Trophoblast cell (in vitro differentiated cells and primary cell): ENCODE data around the gene NALCN.

Source experiments
- DNase-seq, 2 donors: peaks; one replicate each; pipeline ENCODE4 v3.0.0-alpha.2; 2016
- H2AFZ ChIP-seq: 2 replicates; pipeline ENCODE4 v1.6.1; 2013; ENCODE audit warnings: low read length, moderate library complexity, mild to moderate bottlenecking; ENCODE audit not compliant: insufficient read depth, poor library complexity
- H2AK5ac ChIP-seq: 2 replicates; pipeline ENCODE4 v1.6.1; 2013; ENCODE audit warnings: mild to moderate bottlenecking, low read length
- H2BK120ac ChIP-seq: 2 replicates; pipeline ENCODE4 v1.6.1; 2013; ENCODE audit warnings: low read length, mild to moderate bottlenecking, moderate library complexity; ENCODE audit not compliant: insufficient read depth, poor library complexity
- H2BK12ac ChIP-seq: 2 replicates; pipeline ENCODE4 v1.6.1; 2013; ENCODE audit warnings: mild to moderate bottlenecking, low read length, moderate library complexity
- H2BK5ac ChIP-seq: 2 replicates; pipeline ENCODE4 v1.6.1; 2013; ENCODE audit warnings: low read length, low read depth, moderate library complexity, mild to moderate bottlenecking; ENCODE audit not compliant: poor library complexity
- H3K14ac ChIP-seq: 2 replicates; pipeline ENCODE4 v1.6.1; 2013; ENCODE audit warnings: mild to moderate bottlenecking, low read length
- H3K18ac ChIP-seq: 2 replicates; pipeline ENCODE4 v1.6.1; 2013; ENCODE audit warnings: mild to moderate bottlenecking, low read length
- H3K23ac ChIP-seq: 2 replicates; pipeline ENCODE4 v1.6.1; 2013; ENCODE audit warnings: low read length
- H3K27ac ChIP-seq: 2 replicates; pipeline ENCODE4 v1.5.1; 2013; ENCODE audit warnings: low read depth, mild to moderate bottlenecking, inconsistent platforms, low read length, moderate library complexity
- H3K27me3 ChIP-seq: 2 replicates; pipeline ENCODE4 v1.6.1; 2013; ENCODE audit warnings: inconsistent platforms, mild to moderate bottlenecking, low read length, moderate library complexity; ENCODE audit not compliant: insufficient read depth
- H3K36me3 ChIP-seq, 2 experiments: 1 replicate in 1 of 2; 2 replicates in 1 of 2; pipeline ENCODE4 v1.6.1; 2013; ENCODE audit warnings: low read length in 2 of 2, mild to moderate bottlenecking in 2 of 2, moderate library complexity in 1 of 2; ENCODE audit not compliant: insufficient read depth in 2 of 2, control insufficient read depth in 1 of 2
- H3K4ac ChIP-seq: 2 replicates; pipeline ENCODE4 v1.6.1; 2013; ENCODE audit warnings: low read depth, mild to moderate bottlenecking, low read length, moderate library complexity
- H3K4me1 ChIP-seq, 2 experiments: 1 replicate in 1 of 2; 2 replicates in 1 of 2; pipeline ENCODE4 v1.6.1; 2013; ENCODE audit warnings: low read length in 2 of 2, mild to moderate bottlenecking in 2 of 2, moderate library complexity in 1 of 2; ENCODE audit not compliant: insufficient read depth in 2 of 2, control insufficient read depth in 1 of 2
- H3K4me2 ChIP-seq: 2 replicates; pipeline ENCODE4 v1.6.1; 2013; ENCODE audit warnings: inconsistent platforms, mild to moderate bottlenecking, low read length, moderate library complexity
- H3K4me3 ChIP-seq: 2 replicates; pipeline ENCODE4 v1.5.1; 2013; ENCODE audit warnings: mild to moderate bottlenecking, low read depth, low read length, inconsistent platforms
- H3K79me1 ChIP-seq: one replicate; pipeline ENCODE4 v1.6.1; 2013; ENCODE audit warnings: low read length
- H3K79me2 ChIP-seq: 2 replicates; pipeline ENCODE4 v1.6.1; 2013; ENCODE audit warnings: low read length, mild to moderate bottlenecking; ENCODE audit not compliant: control insufficient read depth, insufficient read depth, poor library complexity
- H3K9ac ChIP-seq: 2 replicates; pipeline ENCODE4 v1.6.1; 2013; ENCODE audit warnings: mild to moderate bottlenecking, low read length
- H3K9me3 ChIP-seq: 2 replicates; pipeline ENCODE4 v1.6.1; 2013; ENCODE audit warnings: low read depth, mild to moderate bottlenecking, control low read depth, inconsistent platforms, low read length; ENCODE audit not compliant: insufficient read depth
- H4K12ac ChIP-seq: 2 replicates; pipeline ENCODE4 v1.6.1; 2013; ENCODE audit warnings: low read depth, mild to moderate bottlenecking, low read length, moderate library complexity
- H4K8ac ChIP-seq: 2 replicates; pipeline ENCODE4 v1.6.1; 2013; ENCODE audit warnings: low read depth, mild to moderate bottlenecking, low read length, moderate library complexity
- H4K91ac ChIP-seq: one replicate; pipeline ENCODE4 v1.6.1; 2013; ENCODE audit warnings: low read depth, mild to moderate bottlenecking, low read length, moderate library complexity
- WGBS: extraction: QIAGEN DNeasy Blood & Tissue Kit; methylation state at CpG from one replicate; pipeline ENCODE4 v1.1.7; 2013; ENCODE audit warnings: missing lambda C conversion rate; ENCODE audit not compliant: insufficient read length, insufficient coverage; ENCODE audit errors: extremely low coverage; 5-methylcytosine and 5-hydroxymethylcytosine counted together

NALCN gene

GRCh38 chr13:101018720-101019119 is 397.6 kb downstream of the NALCN start:
- Histone ChIP-seq H4K91ac (no peak overlapping the region), H3K27me3 (no peaks in the 10 kb centered on the region), H2BK12ac (no peak overlapping the region), H2BK5ac (no peak overlapping the region), H2AK5ac (no peak overlapping the region), H3K36me3 (no peaks in the 10 kb centered on the region), H3K4me3 (no peak overlapping the region), H3K23ac (no peak overlapping the region), H3K9ac (no peak overlapping the region), H2BK120ac (no peak overlapping the region), H3K4me2 (no peak overlapping the region), H3K79me2 (no peaks in the 10 kb centered on the region), H3K14ac (no peak overlapping the region), H3K18ac (no peak overlapping the region), H3K9me3 (no peaks in the 10 kb centered on the region), H4K8ac (no peak overlapping the region), H2AFZ (no peak overlapping the region), H3K27ac (no peak overlapping the region), H3K4ac (no peak overlapping the region), H3K79me1 (no peaks in the 10 kb centered on the region), H3K4me1 (peaks cover 7 to 8% of the 10 kb centered on the region in 2 experiments), H4K12ac (no peak overlapping the region)
- no CpG with 5 or more reads among the region's 7 CpGs for WGBS
- peak; percentile 81 to 95 for DNase-seq

- no CpG with 5 or more reads among the region's 8 CpGs for WGBS
- DNase-seq: no peak
- H3K4me1 ChIP-seq: peaks cover 7 to 8% of the 10 kb centered on the region in 2 experiments
Observed at GRCh38 chr13:101017123-101017872, 399.0 kb downstream of the NALCN start.

GRCh38 chr13:101016475-101016874 is 399.8 kb downstream of the NALCN start:
- Histone ChIP-seq H3K79me2 (no peaks in the 10 kb centered on the region), H2AK5ac (no peak overlapping the region), H3K4me1 (peaks cover 7 to 8% of the 10 kb centered on the region in 2 experiments), H3K14ac (no peak overlapping the region), H2AFZ (no peak overlapping the region), H2BK5ac (no peak overlapping the region), H3K9ac (no peak overlapping the region), H3K4ac (no peak overlapping the region), H3K9me3 (no peaks in the 10 kb centered on the region), H2BK12ac (no peak overlapping the region), H3K4me2 (no peak overlapping the region), H4K91ac (no peak overlapping the region), H2BK120ac (no peak overlapping the region), H3K23ac (no peak overlapping the region), H4K8ac (no peak overlapping the region), H3K27ac (no peak overlapping the region), H3K18ac (no peak overlapping the region), H3K36me3 (no peaks in the 10 kb centered on the region), H3K4me3 (no peak overlapping the region), H3K79me1 (no peaks in the 10 kb centered on the region), H4K12ac (no peak overlapping the region), H3K27me3 (no peaks in the 10 kb centered on the region)
- DNase-seq: no peak
- no CpG with 5 or more reads among the region's 7 CpGs for WGBS

More at GRCh38 chr13:101017123-101017872, 399.0 kb downstream of the NALCN start:
- Histone ChIP-seq H3K4ac (no peak overlapping the region), H2AK5ac (no peak overlapping the region), H2BK12ac (no peak overlapping the region), H3K23ac (no peak overlapping the region), H3K36me3 (no peaks in the 10 kb centered on the region), H4K8ac (no peak overlapping the region), H4K91ac (no peak overlapping the region), H3K27me3 (no peaks in the 10 kb centered on the region), H3K79me1 (no peaks in the 10 kb centered on the region), H3K14ac (no peak overlapping the region), H3K27ac (no peak overlapping the region), H2BK5ac (no peak overlapping the region), H3K4me2 (no peak overlapping the region), H4K12ac (no peak overlapping the region), H3K79me2 (no peaks in the 10 kb centered on the region), H3K18ac (no peak overlapping the region), H2AFZ (no peak overlapping the region), H3K9ac (no peak overlapping the region), H3K9me3 (no peaks in the 10 kb centered on the region), H2BK120ac (no peak overlapping the region), H3K4me3 (no peak overlapping the region)

- H3K4me2 ChIP-seq: no peak overlapping the region
- no peaks in the 10 kb centered on the region for H3K36me3 ChIP-seq
- no peak overlapping the region for H2BK12ac ChIP-seq
- no CpG with 5 or more reads among the region's 5 CpGs for WGBS
- no peak overlapping the region for H4K91ac ChIP-seq
- H3K9ac ChIP-seq: no peak overlapping the region
- H4K12ac ChIP-seq: no peak overlapping the region
- H3K27ac ChIP-seq: no peak overlapping the region
- no peak overlapping the region for H2AFZ ChIP-seq
- no peaks in the 10 kb centered on the region for H3K79me1 ChIP-seq
- no peak overlapping the region for H3K4ac ChIP-seq
- H3K14ac ChIP-seq: no peak overlapping the region
- peaks cover 2% of the 10 kb centered on the region in 2 experiments for H3K4me1 ChIP-seq
- no peak overlapping the region for H3K23ac ChIP-seq
- H2BK120ac ChIP-seq: no peak overlapping the region
- H3K9me3 ChIP-seq: no peaks in the 10 kb centered on the region
- H3K27me3 ChIP-seq: no peaks in the 10 kb centered on the region
- no peak for DNase-seq
- no peak overlapping the region for H2AK5ac ChIP-seq
- H3K4me3 ChIP-seq: no peak overlapping the region
- H4K8ac ChIP-seq: no peak overlapping the region
- no peak overlapping the region for H2BK5ac ChIP-seq
- no peak overlapping the region for H3K18ac ChIP-seq
- H3K79me2 ChIP-seq: no peaks in the 10 kb centered on the region
Observed at GRCh38 chr13:101013245-101013644, 403.1 kb downstream of the NALCN start.
